Neural crest cell (in vitro differentiated cells): ENCODE measurements around the gene ERC2. TPM values are rescaled to one million over a fixed set of nuclear protein-coding genes. Genes with fewer than 3 reads are reported as not detected.

ENCODE experiments used
- DNase-seq: peaks from one replicate; pipeline ENCODE4 v3.0.0; 2021; ENCODE audit warnings: low read depth, mixed read lengths, low spot score
- H3K27ac Mint-ChIP-seq: one replicate; pipeline ENCODE4 v1.8.0; 2021; ENCODE audit warnings: mild to moderate bottlenecking, mixed read lengths; ENCODE audit not compliant: unreplicated experiment
- H3K27me3 Mint-ChIP-seq: 2 replicates; pipeline ENCODE4 v1.8.0; 2021; ENCODE audit warnings: low read depth, mild to moderate bottlenecking, mixed read lengths
- H3K36me3 Mint-ChIP-seq: 2 replicates; pipeline ENCODE4 v1.8.0; 2021; ENCODE audit warnings: low read depth, mild to moderate bottlenecking, mixed read lengths
- H3K4me1 Mint-ChIP-seq: 2 replicates; pipeline ENCODE4 v1.8.0; 2021; ENCODE audit warnings: mixed read lengths
- H3K4me3 Mint-ChIP-seq: one replicate; pipeline ENCODE4 v1.8.0; 2021; ENCODE audit warnings: mild to moderate bottlenecking, mixed read lengths
- H3K9me3 Mint-ChIP-seq: 2 replicates; pipeline ENCODE4 v1.8.0; 2021; ENCODE audit warnings: mixed read lengths
- total RNA-seq: library from RNA; stranded (reverse); gene quantifications from 2 replicates; pipeline ENCODE4 v1.2.1, GENCODE V29; 2021
- TF ChIP-seq, protein P1 (sequence below): fragments of 200-600 bp; sonication (generic); conservative IDR thresholded peaks from 2 replicates; pipeline ENCODE4 v1.5.0; 2021; ENCODE audit warnings: antibody characterized with exemption, mild to moderate bottlenecking

ERC2 gene
- total RNA-seq, 1 donor from 2014 or later, result 13.5 TPM

DNA sequence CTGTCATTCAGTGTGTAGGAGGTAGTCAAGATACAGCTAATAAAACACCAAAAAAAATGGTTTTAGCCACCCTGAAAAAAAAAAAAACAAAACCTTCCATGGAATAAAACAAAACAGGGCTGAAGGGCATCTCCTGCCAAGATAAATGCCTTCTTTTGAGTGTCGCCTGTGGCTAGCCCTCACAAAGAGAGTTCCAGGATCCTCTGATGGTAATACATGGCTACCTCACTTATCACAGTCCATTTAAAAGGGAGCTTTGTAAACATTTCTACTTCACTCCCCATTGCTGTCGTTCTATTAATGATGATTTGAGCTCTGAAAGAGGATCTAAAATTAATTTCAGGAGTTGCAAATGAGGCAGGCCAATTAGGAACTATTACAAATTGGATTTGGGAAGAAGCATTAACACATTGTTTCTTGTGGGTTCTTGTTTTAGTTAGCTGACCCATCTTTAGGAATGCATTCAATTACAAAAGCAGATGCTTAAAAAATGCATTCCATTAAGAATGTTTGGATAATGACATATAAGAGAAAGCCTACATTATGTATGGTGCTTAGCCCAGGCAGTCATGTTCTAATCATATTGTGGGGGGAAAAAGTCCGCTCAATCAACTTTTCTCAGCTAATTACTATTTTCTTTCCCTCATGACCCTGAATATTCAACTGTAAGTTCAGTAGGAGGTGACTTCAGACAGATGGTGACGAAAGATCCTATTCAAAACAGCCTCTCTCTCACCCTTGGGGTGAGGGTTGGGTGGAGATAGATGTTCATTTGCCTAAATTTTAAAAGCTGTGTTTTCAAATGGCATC is 726.0 kb downstream of the ERC2 start:
- peaks cover 2% of the 10 kb centered on the region for H3K36me3 Mint-ChIP-seq
- no peaks in the 10 kb centered on the region for H3K27me3 Mint-ChIP-seq
- TF ChIP-seq, protein P1, sequence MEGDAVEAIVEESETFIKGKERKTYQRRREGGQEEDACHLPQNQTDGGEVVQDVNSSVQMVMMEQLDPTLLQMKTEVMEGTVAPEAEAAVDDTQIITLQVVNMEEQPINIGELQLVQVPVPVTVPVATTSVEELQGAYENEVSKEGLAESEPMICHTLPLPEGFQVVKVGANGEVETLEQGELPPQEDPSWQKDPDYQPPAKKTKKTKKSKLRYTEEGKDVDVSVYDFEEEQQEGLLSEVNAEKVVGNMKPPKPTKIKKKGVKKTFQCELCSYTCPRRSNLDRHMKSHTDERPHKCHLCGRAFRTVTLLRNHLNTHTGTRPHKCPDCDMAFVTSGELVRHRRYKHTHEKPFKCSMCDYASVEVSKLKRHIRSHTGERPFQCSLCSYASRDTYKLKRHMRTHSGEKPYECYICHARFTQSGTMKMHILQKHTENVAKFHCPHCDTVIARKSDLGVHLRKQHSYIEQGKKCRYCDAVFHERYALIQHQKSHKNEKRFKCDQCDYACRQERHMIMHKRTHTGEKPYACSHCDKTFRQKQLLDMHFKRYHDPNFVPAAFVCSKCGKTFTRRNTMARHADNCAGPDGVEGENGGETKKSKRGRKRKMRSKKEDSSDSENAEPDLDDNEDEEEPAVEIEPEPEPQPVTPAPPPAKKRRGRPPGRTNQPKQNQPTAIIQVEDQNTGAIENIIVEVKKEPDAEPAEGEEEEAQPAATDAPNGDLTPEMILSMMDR, result no peak
- DNase-seq, result no peak
- H3K9me3 Mint-ChIP-seq, result no peaks in the 10 kb centered on the region
- no peak overlapping the region for H3K27ac Mint-ChIP-seq
- H3K4me3 Mint-ChIP-seq, result no peak overlapping the region
- H3K4me1 Mint-ChIP-seq, result no peaks in the 10 kb centered on the region

DNA sequence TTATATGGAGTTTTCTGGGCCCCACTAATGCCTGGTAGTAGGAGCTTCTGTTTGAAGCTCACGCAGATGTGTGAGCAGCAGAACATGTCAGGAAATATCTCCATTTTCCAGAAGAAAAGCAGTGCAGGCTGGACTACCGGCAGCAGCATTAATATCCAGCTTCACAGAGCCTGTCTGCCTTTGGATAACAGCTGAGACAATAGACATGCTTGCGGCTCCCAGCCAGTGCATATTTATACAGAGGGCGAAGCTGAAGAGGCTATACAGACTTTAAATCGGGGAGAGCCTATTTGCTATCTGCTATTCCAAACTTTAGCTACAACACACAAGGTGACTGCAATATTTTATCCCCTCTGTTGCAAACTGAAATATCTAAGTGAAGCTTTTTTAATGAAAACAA is 731.1 kb downstream of the ERC2 start:
- DNase-seq, result no peak
- TF ChIP-seq, protein P1, result no peak
- Mint-ChIP-seq H3K4me3 (no peak overlapping the region), H3K4me1 (no peaks in the 10 kb centered on the region), H3K27ac (no peak overlapping the region), H3K27me3 (no peaks in the 10 kb centered on the region), H3K36me3 (peaks cover 2% of the 10 kb centered on the region), H3K9me3 (no peaks in the 10 kb centered on the region)

DNA sequence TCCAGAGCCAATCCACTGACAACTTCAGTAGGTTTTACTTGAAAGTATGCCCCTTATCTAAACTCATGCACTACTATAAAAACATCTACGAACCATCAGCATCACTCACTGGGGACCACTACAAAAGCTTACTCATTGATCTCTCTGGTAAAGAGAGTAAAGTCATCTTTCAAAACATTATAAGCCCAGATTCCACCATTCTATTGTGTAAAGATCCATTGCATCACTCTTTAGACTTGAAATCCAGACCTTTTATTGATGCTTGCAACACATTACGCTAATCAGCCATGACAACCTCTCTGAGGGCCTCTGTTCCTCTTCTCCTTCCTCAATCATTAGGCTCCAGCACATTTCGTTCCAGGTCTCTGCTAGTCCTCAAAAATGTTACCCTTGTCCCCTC is 732.3 kb downstream of the ERC2 start:
- DNase-seq, result no peak
- Mint-ChIP-seq H3K36me3 (peaks cover 2% of the 10 kb centered on the region), H3K27me3 (no peaks in the 10 kb centered on the region), H3K27ac (no peak overlapping the region), H3K9me3 (no peaks in the 10 kb centered on the region), H3K4me1 (no peaks in the 10 kb centered on the region), H3K4me3 (no peak overlapping the region)
- TF ChIP-seq, protein P1, result no peak

DNA sequence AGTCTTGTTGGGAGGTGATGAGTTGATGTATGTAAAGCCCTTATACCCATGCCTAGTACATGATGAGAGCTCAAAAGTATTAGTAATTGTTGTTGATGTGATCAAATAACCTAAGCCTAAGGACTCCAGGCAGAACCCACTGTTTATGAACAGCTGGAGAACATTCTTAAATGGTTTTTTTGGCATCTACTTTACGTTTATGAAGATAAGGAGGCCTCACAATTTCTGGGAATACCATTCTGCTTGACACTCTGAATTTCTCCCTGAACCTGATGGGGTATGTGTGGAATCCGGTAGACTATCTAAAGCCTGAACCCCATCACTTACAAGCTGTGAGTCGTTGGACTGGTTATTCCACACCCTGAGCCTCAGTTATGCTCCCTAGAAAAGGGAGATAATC is 736.5 kb downstream of the ERC2 start:
- Mint-ChIP-seq H3K27ac (no peak overlapping the region), H3K27me3 (no peaks in the 10 kb centered on the region), H3K9me3 (no peaks in the 10 kb centered on the region), H3K4me1 (no peaks in the 10 kb centered on the region), H3K36me3 (no peaks in the 10 kb centered on the region), H3K4me3 (no peak overlapping the region)
- DNase-seq, result no peak
- TF ChIP-seq, protein P1, result no peak

DNA sequence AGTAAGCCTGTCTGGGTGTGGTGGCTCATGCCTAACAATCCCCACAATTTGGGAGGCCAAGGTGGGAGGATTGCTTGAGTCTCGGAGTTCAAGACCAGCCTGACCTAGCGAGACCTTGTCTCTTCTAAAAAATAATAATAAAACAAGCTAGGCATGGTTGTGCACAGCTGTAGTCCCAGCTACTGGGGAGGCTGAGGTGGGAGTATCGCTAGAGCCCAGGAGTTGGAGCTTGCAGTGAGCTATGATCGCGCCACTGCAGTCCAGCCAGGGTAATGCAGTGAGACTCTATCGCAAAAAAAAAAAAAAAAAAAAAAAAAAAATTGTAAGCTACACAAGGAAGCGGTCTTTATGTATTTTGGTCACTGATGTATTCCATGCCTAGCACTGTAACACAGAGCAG is 738.7 kb downstream of the ERC2 start:
- no peak overlapping the region for H3K4me3 Mint-ChIP-seq
- H3K36me3 Mint-ChIP-seq, result no peaks in the 10 kb centered on the region
- H3K9me3 Mint-ChIP-seq, result no peaks in the 10 kb centered on the region
- no peaks in the 10 kb centered on the region for H3K27me3 Mint-ChIP-seq
- TF ChIP-seq, protein P1, result no peak
- no peak overlapping the region for H3K27ac Mint-ChIP-seq
- H3K4me1 Mint-ChIP-seq, result peaks cover 6% of the 10 kb centered on the region
- DNase-seq, result no peak
